GM18505 (cell line): Measurements from ENCODE around the gene DOCK2.
"Not testable (repeated sequence)": the region's sequence is repeated elsewhere in the genome, so short reads cannot be mapped to it uniquely, and the experiment has no call there.

Experiments used
- ATAC-seq: cut with Tn5 transposase; IDR thresholded peaks from one replicate; pipeline ENCODE4 v1.9.1; 2021; ENCODE audit not compliant: unreplicated experiment
- POLR2A ChIP-seq: IDR thresholded peaks from 4 replicates; pipeline ENCODE4 v1.6.1; 2011; ENCODE audit warnings: borderline replicate concordance; ENCODE audit not compliant: insufficient read depth, insufficient read length; ENCODE audit errors: extremely low read depth

The DOCK2 gene

GRCh38 chr5:169723103-169723831, 86.2 kb downstream of the DOCK2 start:
- TF ChIP-seq POLR2A: no peak
- no peak for ATAC-seq

GRCh38 chr5:169724303-169725087, 87.4 kb downstream of the DOCK2 start:
- no peak for ATAC-seq
- no peak for TF ChIP-seq POLR2A

GRCh38 chr5:169725665-169726064, 88.6 kb downstream of the DOCK2 start:
- ATAC-seq: not testable (repeated sequence)

- no peak for ATAC-seq
- no peak for TF ChIP-seq POLR2A
Observed at GRCh38 chr5:169728418-169728817, 91.3 kb downstream of the DOCK2 start.

- ATAC-seq: no peak
- no peak for TF ChIP-seq POLR2A
Observed at GRCh38 chr5:169731221-169731620, 94.1 kb downstream of the DOCK2 start.

GRCh38 chr5:169732841-169733240, 95.8 kb downstream of the DOCK2 start:
- no peak for ATAC-seq
- TF ChIP-seq POLR2A: no peak

- no peak for ATAC-seq
- TF ChIP-seq POLR2A: no peak
Observed at GRCh38 chr5:169735913-169736312, 98.8 kb downstream of the DOCK2 start.

GRCh38 chr5:169736653-169737052, 99.6 kb downstream of the DOCK2 start:
- no peak for ATAC-seq
- TF ChIP-seq POLR2A: no peak

- ATAC-seq: no peak
- TF ChIP-seq POLR2A: no peak
Observed at GRCh38 chr5:169740435-169740834, 103.4 kb downstream of the DOCK2 start.

GRCh38 chr5:169742771-169743296, 105.8 kb downstream of the DOCK2 start:
- no peak for TF ChIP-seq POLR2A
- no peak for ATAC-seq

- no peak for TF ChIP-seq POLR2A
- ATAC-seq: no peak
Observed at GRCh38 chr5:169744336-169744735, 107.3 kb downstream of the DOCK2 start.

- no peak for TF ChIP-seq POLR2A
- no peak for ATAC-seq
Observed at GRCh38 chr5:169745441-169746146, 108.5 kb downstream of the DOCK2 start.

GRCh38 chr5:169746147-169746694, 109.1 kb downstream of the DOCK2 start:
- no peak for ATAC-seq
- TF ChIP-seq POLR2A: no peak

GRCh38 chr5:169748174-169748573, 111.1 kb downstream of the DOCK2 start:
- no peak for TF ChIP-seq POLR2A
- no peak for ATAC-seq

GRCh38 chr5:169749295-169749694, 112.2 kb downstream of the DOCK2 start:
- no peak for TF ChIP-seq POLR2A
- no peak for ATAC-seq
